Measurements from ENCODE around the gene ZNF91. TPM values are rescaled to one million over a fixed set of nuclear protein-coding genes. Genes with fewer than 3 reads are reported as not detected.
"Not testable (repeated sequence)": the region's sequence is repeated elsewhere in the genome, so short reads cannot be mapped to it uniquely, and the experiment has no call there.

The ZNF91 gene
- polyA plus RNA-seq, result 10 to 100 TPM in 1 of 3 donors, 1 to 10 TPM in 2; 4.3 to 12.4 (median 4.8) TPM

DNA sequence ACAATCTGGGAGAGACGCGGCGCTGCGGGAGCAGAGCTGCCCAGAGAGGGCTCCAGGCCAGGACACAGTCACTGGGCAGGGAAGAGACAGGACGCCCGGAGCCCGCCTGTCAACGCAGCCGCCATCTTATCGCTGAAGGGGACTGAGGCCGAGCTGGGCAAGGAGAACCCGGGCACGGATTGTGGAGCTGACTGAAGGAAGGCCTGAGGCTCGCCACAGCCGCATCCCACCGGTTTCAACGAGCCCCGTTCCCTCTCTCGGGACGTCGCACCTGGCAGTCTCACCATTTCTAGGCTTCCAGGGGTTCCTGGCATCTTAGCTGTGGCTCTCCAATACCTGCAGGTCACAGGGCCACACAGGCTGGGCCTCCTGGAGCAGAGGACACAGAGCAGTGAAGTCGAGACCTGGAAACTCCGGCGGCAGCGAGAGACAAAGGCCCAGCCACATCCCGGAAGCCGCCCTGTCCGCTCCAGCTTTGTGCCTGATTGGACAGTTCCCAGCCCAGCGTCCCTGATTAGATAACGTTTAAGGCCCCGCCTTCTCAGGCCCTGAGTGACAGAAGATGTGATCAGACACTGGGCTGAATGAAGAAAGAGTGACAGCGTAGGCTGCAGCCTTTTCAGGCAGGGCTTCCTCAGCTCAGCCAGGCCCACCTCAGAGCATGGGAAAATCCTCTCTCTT lies at the start of gene ZNF91:
Gene ZNF91, minus strand, starts transcription at position 431 of the 681 bp plus-strand sequence. Its CDS starts 117 bp downstream, at position 314.
- 0 to 1% (median 0%) methylated on average over 28 to 32 of the region's 32 CpGs for WGBS, 3 donors
- H3K27ac ChIP-seq (ENCODE audit: low read depth, low read length), result peak within 1 kb of the TSS; percentile 29

DNA sequence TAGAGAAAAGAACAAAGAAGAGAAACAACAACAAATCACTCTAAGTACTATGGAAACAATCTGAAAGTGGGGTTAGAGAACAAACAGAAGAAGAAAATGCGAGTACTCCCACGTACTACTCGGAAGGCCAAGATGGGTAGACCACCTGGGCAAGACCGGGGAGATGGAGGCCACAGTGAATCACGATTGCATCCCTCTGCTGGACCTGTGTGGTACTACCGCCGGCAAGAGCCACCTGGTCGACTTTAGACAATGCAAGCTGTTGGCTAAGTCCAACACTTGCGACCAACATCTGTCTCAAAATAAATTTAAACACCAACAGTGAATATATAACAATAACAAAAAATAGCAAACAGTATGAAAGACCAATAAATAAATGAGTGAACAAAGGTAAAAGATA lies 45.5 kb upstream of the ZNF91 start:
- 56 to 72% (median 61%) methylated on average over 9 of the region's 9 CpGs for WGBS, 3 donors
- no peak overlapping the region for H3K27ac ChIP-seq (ENCODE audit: low read depth, low read length)

DNA sequence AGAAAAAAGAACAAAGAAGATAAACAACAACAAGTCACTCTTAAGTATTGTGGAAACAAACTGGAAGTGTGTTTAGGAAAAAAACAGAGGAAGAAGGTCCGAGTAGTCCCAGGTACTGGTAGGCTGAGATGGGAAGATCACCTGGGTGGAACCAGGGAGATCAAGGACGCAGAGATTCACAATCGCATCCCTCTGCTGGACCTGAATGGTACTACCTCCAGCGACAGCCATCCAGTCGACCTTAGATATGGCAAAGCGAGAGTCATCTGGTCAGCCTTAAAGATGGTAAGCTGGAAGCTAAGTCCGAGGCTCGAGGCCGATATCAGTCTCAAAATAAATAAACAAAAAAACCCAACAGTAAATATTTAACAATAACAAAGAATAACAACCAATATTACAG lies 44.9 kb upstream of the ZNF91 start:
- H3K27ac ChIP-seq (ENCODE audit: low read depth, low read length), result no peak overlapping the region
- 80 to 88% (median 84%) methylated on average over 9 of the region's 9 CpGs for WGBS, 3 donors

DNA sequence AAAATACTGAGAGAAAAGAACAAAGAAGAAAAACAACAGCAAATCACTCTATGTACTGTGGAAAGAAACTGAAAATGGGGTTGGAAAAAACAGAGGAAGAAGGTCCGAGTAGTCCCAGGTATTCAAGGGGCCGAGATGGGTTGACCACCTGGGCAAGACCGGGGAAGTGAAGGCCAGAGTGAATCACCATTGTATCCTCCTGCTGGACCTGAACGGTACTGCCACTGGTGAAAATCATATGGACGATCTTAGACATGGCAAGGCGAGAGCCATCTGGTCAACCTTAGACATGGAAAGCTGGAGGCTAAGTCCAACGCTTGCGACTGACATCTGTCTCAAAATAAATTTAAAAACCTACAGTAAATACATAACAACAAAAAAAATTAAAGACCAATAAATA lies 44.4 kb upstream of the ZNF91 start:
- WGBS, 3 donors, result 87 to 93% (median 89%) methylated on average over 8 of the region's 8 CpGs
- no peak overlapping the region for H3K27ac ChIP-seq (ENCODE audit: low read depth, low read length)

DNA sequence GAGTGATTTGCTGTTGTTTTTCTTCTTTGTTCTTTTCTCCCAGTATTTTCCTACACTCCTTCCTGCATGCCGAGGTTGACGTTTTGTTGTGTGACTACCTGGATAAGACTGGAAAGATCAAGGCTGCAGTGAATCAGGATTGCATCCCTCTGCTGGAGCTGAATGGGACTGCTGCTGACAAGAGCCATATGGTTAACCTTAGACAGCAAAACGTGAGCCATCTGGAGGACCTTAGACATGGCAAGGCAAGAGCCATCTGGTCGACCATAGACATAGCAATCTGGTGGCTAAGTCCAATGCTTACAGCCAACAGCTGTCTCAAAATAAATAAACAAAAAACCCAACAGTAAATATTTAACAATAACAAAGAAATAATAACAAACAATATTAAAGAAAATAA lies 42.6 kb upstream of the ZNF91 start:
- H3K27ac ChIP-seq (ENCODE audit: low read depth, low read length), result no peak overlapping the region
- WGBS, 3 donors, result 70 to 79% (median 74%) methylated on average over 4 of the region's 4 CpGs

DNA sequence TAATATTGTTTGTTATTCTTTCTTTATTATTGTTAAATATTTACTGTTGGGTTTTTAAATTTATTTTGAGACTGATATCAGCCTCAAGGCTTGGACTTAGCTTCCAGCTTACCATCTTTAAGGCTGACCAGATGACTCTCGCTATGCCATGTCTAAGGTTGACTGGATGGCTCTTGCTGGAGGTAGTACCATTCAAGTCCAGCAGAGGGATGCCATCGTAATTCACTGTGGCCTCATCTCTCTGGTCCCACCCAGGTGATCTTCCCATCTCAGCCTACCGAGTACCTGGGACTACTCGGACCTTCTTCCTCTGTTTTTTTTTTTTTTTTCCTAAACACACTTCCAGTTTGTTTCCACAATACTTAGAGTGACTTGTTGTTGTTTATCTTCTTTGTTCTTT lies 41.7 kb upstream of the ZNF91 start:
- H3K27ac ChIP-seq (ENCODE audit: low read depth, low read length), result no peak overlapping the region
- 79 to 87% (median 85%) methylated on average over 4 of the region's 4 CpGs for WGBS, 3 donors

DNA sequence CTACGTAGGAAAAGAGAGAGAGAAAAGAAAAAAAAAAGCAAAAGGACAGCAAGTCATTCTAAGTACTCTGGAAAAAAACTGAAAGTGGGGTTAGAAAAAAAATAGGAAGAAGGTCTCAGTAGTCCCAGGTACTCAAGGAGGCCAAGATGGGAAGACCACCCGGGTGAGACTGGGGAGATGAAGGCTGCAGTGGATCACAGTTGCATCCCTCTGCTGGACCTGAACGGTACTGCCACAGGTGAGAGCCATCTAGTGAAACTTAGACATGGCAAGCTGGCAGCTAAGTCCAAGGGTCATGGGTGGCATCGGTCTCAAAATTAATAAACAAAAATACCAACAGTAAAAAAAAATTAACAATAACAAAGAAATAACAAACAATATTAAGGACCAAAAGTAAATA lies 41.0 kb upstream of the ZNF91 start:
- 73 to 89% (median 79%) methylated on average over 4 of the region's 4 CpGs for WGBS, 3 donors
- no peak overlapping the region for H3K27ac ChIP-seq (ENCODE audit: low read depth, low read length)

DNA sequence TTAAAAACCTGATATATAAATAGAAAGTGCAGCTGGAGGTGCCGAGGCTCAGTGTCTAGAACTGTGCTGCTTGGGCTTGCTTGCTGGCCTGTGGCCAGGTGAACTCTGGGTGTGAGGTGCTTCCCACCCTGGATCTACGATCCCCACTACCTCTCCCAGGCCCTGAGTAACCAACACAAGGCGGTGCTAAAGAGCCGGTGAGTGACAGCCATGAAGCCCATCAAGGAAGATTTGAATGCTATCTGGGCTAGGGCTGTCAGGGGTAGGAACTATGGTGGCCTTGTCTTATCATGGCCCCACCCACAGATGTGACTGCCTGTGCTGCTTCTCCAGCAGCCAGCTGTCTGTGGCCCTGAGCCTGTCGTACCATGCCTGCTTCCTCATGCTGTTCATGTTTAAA lies 25.6 kb upstream of the ZNF91 start:
- no peak overlapping the region for H3K27ac ChIP-seq (ENCODE audit: low read depth, low read length)
- 55 to 74% (median 72%) methylated on average over 5 of the region's 5 CpGs for WGBS, 3 donors

DNA sequence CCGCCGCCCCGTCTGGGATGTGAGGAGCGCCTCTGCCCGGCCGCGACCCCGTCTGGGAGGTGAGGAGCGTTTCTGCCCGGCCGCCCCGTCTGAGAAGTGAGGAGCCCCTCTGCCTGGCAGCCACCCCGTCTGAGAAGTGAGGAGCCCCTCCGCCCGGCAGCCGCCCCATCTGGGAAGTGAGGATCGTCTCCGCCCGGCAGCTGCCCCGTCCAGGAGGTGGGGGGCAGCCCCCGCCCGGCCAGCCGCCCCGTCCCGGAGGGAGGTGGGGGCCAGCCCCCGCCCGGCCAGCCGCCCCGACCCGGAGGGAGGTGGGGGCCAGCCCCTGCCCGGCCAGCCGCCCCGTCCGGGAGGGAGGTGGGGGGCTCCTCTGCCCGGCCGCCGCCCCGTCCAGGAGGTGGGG lies 24.0 kb upstream of the ZNF91 start:
- H3K27ac ChIP-seq (ENCODE audit: low read depth, low read length), result not testable (repeated sequence)
- 92 to 97% (median 92%) methylated on average over 21 to 38 of the region's 38 CpGs for WGBS, 3 donors

DNA sequence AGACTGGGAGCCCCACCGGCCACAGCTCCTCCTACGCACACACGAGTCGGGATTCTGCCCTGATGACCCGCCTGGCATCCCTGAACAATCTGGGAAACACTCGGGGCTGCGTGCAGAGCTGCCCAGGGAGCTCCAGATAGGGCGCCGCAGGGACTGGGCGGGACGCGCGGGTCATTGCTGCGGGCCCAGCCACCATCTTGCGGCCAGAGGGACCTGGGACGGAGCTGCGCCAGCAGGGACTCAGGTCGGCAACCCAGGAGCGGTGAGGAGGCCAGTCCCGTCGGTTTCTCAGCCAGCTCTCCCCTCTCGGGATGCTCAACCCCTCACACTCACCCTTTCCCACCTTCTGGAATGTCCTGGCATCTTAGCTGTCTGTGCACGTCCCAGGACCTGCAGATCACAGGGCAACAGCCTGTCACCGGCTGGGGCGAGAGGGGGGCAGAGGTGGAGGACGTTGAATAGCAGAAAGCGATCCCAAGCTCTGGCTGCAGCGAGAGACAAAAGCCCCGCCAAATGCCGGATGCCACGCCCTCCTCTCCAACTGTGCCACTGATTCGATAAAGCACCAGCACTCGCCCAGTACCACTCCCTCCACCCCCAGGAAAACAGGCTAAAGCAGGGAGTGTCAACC lies 20.4 kb upstream of the ZNF91 start:
- 0 to 2% (median 1%) methylated on average over 33 of the region's 33 CpGs for WGBS, 3 donors
- H3K27ac ChIP-seq (ENCODE audit: low read depth, low read length), result no peak overlapping the region

DNA sequence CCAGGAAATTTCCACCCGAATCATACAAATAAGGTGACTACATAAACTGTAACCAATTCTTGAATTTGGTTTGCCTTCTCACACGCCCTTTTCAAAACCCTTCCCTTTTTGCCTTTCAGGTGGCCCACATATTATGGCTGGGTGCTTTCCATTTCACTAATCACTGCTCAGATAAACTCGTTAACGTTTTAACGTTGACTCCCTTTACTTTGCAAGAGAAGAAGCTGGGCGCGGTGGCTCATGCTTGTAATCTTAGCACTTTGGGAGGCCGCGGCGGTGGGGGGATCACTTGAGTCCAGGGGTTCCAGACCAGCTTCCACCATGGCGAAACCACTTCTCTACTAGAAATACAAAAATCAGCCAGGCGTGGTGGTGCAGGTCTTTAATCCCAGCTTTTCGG lies 19.8 kb upstream of the ZNF91 start:
- no peak overlapping the region for H3K27ac ChIP-seq (ENCODE audit: low read depth, low read length)
- 15 to 25% (median 16%) methylated on average over 13 of the region's 13 CpGs for WGBS, 3 donors

DNA sequence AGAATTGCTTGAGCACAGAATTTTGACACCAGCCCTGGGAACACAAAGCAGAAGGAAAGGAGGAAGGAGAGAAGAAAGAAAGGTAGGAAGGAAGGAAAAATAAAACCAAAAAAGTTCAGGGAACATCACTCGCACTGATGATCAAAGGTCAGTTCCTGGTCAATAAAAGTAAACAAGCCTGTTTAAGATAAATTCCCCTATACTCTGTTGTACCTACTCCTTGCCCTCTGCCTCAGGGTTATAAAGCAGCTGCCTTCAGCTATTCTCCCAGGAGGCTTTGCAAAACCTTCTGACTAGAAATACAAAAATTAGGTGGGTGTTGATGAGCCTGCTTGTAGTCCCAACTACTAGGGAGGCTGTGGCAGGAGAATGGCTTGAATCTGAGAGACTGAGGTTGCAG lies 14.9 kb upstream of the ZNF91 start:
- 14 to 68% (median 63%) methylated on average over 1 of the region's 1 CpG for WGBS, 3 donors
- H3K27ac ChIP-seq (ENCODE audit: low read depth, low read length), result no peak overlapping the region

DNA sequence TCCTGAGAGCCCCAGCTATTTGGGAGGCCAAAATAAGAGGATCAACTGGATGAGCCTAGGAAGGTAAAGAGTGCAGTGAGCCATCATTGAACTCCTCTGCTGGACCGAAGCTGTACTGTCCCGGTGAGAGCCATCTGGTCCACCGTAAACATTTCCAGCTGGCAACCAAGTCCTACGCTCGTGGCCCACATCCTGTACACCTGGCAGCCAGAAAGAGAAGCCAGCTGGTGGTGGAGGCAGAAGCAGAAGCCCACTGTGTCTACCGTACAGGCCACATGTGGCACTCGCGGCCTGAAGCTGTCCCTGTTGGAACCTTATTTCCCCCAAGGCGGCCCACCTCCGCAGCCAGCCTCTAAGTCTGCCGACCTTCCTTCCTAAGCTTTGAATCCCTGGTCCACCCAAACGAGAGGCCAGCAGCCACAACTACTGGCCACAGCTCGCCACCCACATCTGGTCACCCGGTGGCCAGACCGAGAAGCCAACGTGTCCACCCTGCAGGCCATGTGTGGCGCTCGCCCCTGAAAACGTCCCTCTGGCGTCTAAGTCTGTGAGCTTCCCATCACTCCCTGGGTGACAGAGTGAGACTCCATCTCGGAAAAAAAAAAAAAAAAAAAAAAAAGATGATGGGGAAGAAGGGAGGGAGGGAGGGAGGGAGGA lies 14.2 kb upstream of the ZNF91 start:
- WGBS, 3 donors, result 86 to 92% (median 87%) methylated on average over 21 of the region's 21 CpGs
- H3K27ac ChIP-seq (ENCODE audit: low read depth, low read length), result no peak overlapping the region

DNA sequence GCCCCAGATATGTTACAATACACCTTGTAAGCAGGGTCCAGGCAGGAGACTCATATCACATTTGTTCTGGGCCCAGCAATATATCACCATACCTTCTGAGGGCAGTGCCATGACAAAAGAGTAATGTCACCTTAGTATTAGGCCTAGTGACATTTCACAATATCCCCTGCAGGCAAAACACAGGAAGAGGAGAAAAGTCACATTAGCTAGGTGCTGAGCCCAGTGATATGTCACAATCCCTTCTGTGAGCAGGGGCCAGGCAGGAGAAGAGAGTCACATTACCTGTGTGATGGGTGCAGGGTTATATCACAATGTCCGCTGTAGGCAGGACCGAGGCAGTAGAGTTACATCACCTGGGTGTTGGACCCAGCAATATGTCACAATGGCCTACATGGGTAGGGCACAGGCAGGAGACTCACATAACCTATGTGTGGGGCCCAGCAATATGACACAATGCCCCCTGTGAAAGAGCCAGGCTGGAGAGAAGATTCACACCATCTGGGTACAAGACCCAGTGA lies 12.4 kb upstream of the ZNF91 start:
- WGBS, 3 donors, result 93 to 96% (median 95%) methylated on average over 2 of the region's 2 CpGs
- H3K27ac ChIP-seq (ENCODE audit: low read depth, low read length), result no peak overlapping the region

DNA sequence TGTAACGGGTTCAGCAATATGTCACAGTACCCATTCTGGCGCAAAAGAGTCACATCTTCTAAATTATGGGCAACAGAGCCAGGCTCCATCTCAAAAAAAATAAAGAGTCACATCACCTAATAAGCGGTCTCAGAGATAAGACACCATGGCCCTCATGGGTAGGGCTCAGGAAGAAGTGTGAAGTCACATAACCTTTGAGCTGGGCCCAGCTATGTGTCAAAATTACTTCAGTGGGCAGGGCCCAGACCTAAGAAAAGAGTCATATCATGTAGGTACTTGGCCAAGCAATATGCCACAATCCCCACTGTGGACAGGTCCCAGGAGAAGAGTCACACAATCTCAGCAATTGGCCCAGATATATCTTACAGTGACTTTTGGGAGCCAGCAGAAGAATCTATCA lies 11.4 kb upstream of the ZNF91 start:
- no peak overlapping the region for H3K27ac ChIP-seq (ENCODE audit: low read depth, low read length)
- WGBS, 3 donors, result 95 to 97% (median 96%) methylated on average over 3 of the region's 3 CpGs

DNA sequence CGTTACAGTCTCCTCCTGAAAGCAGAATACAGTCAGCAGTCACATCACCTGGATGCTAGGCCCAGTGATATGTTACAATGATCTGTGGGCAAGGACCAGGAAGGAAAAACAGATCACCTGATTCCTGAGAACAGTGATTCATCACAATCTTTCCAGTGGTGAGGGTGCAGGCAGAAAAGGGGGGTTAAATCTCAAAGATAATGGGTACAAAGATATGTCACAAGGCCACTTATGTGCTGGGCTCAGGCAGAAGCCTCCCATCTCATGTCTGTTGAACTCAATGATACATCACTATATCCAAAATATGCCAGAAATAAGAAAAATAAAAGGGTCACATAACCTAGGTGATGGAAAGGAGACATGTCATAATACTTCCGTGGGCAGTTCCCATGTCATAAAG lies 10.8 kb upstream of the ZNF91 start:
- WGBS, 3 donors, result 78 to 87% (median 83%) methylated on average over 2 of the region's 2 CpGs
- H3K27ac ChIP-seq (ENCODE audit: low read depth, low read length), result no peak overlapping the region

DNA sequence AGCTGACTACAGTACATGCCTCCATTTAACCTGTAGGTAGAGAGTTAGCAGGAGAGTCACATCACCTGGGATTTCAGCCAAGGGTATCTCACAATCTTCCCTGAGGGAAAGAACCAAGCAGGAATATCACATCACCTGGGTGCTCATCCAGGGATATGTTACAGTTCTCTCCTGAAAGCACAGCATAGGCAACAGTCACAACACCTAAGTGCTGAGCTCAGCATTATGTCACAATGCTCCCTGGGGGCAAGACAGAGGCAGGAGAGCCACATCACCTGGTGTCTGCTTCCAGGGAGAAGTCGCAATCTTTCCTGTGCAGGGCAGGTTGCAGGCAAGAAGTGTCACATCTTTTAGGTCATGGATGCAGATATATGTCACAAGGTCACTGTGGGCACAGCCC lies 9.4 kb upstream of the ZNF91 start:
- 98 to 100% (median 100%) methylated on average over 1 of the region's 1 CpG for WGBS, 3 donors

DNA sequence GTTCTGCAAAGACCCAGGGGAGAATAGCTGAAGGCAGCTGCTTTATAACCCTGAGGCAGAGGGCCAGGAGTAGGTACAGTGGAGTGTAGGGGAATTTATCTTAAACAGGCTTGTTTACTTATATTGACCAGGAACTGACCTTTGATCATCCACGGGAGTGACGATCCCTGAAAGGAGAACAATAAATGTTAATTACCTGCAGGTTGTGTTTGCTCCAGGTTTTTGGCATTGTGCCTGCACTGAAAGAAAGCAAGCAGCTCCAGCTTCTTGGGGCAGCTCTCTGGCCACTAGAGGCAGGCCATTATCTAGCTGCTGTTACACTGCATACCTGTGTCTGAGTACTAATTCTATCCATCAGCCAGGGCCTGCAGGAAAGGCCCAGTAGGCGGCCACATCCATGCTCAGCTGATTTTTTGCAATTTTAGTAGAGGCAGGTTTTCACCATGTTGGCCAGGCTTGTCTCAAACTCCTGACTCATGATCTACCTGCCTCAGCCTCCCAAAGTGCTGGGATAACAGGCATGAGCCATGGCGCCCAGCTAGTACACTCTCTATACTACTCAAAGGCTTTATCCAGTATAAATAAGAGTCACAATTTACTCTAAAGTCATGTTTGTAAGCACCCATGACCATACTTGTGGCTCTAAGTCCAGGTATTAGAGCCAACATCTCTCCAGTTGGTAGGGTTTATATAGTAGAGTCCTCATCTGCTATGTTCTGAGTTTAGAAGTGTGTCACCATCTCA lies 8.5 kb upstream of the ZNF91 start:
- H3K27ac ChIP-seq (ENCODE audit: low read depth, low read length), result no peak overlapping the region
- 43 to 74% (median 67%) methylated on average over 4 of the region's 4 CpGs for WGBS, 3 donors

More for the DNA sequence above, 9.4 kb upstream of the ZNF91 start:
- H3K27ac ChIP-seq (ENCODE audit: low read depth, low read length), result no peak overlapping the region

DNA sequence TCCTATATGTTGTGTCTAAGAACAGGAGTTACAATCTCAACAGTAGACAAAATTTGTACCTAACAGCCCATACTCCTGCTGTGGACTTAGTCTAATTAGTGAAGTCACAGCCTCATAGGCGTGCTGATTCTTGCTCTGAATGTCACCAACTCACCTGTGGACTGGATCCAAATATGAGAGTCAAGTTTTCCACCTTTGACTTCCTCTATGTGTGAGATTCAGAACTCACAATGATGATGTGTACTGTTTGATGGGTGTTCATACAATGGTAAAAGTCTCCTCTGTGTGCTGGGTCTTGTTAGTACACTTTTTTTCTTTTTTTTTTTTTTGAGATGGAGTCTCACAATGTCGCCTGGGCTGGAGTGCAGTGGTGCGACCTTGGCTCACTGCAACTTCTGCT lies 7.8 kb upstream of the ZNF91 start:
- 28 to 77% (median 76%) methylated on average over 3 of the region's 3 CpGs for WGBS, 3 donors
- H3K27ac ChIP-seq (ENCODE audit: low read depth, low read length), result no peak overlapping the region
